Glomerular visceral epithelial cell (primary cell): ENCODE results near the gene GSG1L.

Experiments
- DNase-seq: peaks from one replicate; pipeline ENCODE4 v3.0.0-alpha.2; 2016; ENCODE audit errors: extremely low spot score

Gene GSG1L

DNA sequence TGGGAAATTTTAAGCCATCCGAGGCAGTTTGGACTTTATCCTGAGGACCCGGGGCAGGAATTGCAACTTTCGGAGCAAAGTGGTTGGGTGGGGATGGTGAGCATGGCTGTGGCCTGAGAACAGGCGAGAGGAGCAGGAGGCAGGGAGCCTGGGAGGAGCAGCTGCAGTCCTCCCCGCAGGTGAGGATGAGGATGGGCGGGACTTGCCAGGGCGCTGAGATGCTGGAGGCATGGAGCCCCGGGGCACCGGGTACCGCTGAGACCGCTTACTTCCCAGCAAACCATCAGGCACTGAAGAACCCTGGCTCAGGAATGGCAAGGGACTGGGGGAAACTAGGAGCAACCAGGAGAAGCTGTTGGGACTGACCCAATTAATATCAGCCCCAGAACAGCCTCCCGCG, 210.8 kb downstream of the GSG1L start:
- DNase-seq: no peak

GRCh38 chr16:27852116-27852515, 211.4 kb downstream of the GSG1L start:
- no peak for DNase-seq

DNA sequence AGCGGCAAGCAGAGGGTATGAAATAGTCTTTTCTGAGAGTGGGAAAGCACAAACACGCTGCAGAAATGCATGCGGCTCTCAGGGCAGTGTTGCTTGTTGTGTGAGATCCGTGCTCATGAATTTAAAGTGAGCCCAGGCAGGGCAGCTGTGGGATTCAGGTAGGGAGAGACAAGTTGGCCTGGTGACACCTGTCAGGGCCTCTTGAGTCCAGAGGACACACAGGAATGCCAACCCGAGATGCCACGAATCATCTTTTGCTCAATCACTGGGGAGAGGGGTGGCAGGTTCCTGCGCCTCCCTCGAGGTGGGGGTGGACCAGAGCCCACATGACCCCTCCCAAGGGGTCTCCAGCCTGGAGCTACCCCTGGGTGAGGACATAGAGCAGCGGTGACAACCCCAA, 211.9 kb downstream of the GSG1L start:
- DNase-seq: no peak

DNA sequence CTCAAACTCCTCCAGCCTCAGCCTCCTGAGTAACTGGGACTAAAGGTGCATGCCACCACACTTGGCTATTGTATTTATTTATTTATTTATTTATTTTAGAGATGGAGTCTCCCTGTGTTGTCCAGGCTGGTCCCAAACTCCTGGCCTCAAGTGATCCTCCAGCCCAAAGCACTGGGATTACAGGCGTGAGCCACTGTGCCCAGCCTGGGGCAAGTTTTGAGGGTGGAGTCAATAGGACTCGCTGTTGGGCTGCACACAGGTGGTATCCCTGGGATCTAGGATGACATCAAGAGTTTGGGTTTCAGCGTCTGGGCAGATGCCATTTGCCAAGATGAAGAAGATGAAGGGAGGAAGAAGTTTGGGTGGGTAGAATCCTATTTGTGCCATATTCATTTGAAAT, 213.9 kb downstream of the GSG1L start:
- no peak for DNase-seq

- peak; percentile 69 for DNase-seq
These were observed 216.4 kb downstream of the GSG1L start for GRCh38 chr16:27847030-27847550.

DNA sequence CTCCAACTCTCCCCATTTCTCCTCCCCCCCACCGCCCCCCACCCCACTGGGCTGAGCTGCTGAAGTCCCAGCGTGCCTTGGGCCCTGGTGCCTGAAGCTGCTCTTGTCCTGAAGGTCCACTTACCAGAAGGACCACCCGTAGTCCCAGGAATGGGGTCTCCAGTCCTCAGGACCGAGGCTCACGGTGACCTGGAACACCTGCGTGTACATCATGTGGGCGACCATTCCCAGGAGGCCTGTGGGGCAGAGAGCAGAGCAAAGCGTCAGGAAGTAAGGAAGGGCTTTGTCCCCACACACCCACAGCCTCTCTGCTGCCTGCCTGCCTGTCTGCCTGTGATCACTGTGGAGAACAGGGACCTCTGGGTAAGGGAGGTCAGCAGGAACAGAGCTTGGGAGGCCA, 218.7 kb downstream of the GSG1L start:
- no peak for DNase-seq

GRCh38 chr16:27843800-27844199, 219.7 kb downstream of the GSG1L start:
- no peak for DNase-seq

- DNase-seq: no peak
These were observed 221.6 kb downstream of the GSG1L start for GRCh38 chr16:27841911-27842310.

DNA sequence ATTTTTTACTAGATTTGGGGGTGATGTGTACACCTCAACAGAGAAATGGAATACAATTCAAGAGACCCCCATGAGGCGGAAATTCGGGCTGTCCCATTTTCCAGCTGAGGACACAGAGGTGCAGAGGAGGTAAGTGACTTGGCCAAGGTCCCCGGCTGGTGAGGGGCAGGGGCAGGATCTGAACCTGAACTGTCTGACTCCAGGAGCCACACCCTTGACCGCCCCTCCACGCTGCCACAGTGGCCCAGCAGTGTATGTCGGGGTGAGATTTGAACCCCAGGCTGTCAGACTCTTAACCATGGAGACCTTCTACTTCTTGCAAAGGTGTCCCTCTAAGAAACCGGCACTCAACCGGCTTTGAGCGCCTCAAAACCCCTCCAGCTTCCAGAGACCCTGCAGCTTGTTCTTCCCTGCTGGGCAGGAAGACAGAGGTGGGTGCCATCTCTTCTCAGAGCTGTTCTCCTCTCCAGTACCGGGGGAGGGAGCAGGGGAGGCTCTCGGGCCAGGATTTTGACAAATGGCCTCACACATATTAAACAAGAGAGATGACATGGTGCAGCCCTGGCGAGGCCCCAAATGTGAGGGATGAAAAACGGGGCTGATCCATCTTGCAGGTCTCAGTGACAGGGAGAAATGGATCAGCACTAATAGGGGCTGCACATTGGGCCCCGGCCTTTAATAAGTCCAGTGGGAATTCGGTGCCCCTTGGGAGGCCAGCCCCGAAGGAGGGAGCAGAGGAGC, 222.3 kb downstream of the GSG1L start:
- no peak for DNase-seq

- DNase-seq: no peak
These were observed 223.0 kb downstream of the GSG1L start for GRCh38 chr16:27840311-27841060.

- peak; percentile 19 for DNase-seq
These were observed 224.1 kb downstream of the GSG1L start for GRCh38 chr16:27839419-27839818.

DNA sequence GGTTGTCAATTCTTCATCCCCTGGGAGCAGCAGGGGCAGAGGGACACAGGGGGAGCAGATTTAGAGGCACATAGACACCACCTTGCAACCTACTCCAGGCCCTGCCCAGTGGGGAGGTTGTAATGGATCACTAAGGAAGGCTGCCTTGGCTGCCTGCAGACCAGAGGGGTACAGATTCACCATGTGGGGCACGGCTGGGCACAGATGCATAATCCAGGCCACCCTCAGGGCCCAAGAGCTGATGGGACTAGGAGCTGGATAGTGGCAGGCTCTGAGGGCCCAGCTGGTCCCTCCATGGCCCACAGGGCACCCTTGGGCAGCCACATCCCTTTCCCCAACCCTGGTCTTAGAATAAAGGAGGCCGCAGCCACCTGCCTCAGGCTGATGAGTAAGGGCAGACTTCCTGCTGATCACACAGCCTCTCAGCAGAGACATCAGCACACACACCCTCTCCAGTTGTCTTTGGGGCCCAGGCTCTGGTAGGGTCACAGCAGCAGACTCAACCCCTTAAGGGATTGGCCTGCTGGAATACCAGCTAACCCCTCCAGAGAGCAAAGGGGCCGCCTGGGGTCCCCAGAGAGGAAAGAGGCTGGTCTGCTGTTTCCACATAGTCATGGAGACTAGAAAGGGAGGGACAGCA, 224.9 kb downstream of the GSG1L start:
- DNase-seq: no peak

DNA sequence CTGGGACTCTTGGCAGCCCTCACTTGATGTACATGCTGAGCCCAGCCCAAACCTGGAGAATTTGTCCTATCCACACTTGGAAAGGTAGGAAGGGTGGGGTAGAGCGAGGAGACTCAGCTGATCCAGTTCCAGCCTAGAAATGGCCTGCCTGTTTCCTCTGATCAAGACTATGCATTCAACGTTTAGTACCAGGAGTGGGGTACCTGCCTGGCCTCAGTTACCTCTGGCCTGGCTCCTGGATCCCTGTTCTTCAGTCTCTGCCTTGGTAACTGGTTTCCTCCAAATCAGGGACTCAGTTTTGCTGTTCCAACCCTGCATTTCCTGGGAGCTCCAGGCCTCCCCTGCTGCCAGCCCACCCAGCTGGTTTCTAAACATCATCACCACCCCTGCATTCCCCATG, 233.5 kb downstream of the GSG1L start:
- no peak for DNase-seq

DNA sequence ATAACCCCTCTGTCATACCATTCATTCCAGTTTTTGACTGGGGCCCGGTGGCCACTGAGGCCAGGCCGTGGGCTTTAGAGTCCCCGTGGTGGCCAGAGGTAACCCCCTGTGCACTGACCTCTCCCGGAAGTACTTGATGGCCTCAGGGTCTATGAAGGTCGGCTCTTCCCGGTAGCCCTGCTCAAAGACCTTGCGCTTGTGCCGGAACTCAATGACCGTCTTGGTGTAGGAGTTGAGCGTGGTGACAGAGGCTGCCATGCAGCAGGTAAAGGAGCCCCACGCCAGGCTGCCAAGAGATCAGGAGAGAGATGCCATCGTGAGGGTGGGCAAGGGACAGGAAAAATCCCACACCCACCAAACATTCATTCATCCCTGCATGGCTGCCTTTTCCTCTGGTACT, 234.8 kb downstream of the GSG1L start:
- no peak for DNase-seq

DNA sequence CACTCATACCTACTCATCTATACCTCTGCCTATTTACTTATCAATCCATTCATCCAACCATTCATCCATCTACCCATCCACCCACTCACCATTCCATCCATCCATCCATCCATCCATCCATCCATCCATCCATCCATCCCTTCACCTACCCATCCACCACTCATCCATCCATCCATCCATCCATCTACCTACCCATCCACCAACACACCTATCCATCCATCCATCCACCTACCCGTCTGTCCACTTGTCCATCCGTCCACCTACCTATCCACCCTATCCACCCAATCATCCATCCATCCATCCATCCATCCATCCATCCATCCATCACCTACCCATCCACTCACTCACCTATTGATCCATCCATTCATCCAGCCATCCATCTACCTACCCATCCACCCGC, 235.7 kb downstream of the GSG1L start:
- no peak for DNase-seq

DNA sequence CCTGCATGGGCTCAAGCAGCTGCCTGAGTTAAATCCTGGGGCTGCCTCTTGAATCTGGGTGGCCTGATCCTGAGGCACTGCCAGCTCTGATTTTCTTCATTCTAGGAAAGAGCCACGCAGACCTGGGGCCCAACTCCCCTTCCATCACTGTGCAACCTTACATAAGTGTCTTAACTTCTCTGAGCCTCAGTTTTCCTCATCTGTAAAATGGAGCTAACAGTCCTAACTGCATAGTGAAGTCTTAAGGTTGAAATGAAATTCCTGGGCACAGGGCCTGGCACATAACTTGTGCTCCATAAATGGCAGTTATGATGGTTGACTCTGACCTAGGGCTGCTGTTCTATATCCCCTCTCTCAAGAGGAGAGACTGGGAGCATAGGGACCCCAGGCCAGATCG, 236.6 kb downstream of the GSG1L start:
- no peak for DNase-seq

DNA sequence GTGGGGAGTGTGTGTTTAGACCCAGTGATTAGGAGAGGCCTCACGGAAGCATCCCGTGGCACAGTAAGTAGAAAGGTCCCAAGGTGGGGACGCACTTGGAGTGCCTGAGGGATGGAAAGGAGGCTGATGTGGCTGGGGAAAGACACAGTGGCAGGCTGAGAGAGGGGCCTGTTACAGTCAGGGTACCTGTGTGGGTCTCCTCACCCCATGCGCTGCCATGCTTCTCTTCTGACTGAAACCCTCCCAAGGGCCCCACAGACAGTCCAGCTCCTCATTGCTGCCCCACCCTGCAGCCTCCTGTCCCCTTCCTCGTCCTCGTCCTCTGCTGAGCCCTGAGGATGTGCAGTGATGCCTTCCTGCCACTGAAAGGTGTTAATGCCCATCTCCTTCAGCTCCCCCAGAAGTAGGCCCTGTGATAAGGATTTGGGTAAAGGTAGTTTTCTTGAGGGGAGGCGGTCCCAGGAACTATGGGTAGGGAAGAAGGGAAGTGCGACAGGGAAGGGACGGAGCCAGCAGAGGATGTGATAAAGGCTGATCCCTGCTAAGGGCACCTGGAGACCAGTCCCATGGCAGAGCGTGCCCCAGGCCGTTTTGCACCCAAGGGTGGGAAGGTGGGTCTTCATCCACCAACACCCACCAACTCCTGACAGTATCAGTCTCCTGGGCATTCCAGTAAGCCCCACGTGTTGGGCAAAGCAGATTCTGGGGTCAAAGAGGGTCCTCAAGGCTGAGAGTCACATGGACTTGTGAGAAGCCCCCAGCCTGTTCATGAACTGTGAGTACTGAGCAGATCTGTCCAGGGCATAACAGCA, 237.2 kb downstream of the GSG1L start:
- no peak for DNase-seq

- no peak for DNase-seq
These were observed 238.7 kb downstream of the GSG1L start for GRCh38 chr16:27824786-27825185.

DNA sequence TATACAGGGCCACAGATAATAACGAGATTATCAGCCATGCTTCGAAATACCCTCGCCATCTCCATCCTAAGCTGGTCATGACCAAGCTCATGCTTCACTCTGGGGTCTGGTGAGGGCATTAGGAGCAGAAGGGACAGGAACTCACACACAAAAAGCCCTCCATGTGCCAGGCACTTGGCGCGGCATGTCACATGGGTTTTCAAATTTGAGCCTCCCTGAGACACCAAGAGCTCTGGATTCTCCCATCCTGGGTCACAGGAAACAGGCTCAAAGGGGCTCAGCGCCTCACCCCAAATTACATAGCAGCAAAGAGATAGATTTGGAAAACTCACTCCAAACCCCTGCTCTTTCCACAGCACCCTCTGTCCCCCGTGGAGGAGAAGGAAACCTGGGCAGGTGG, 239.5 kb downstream of the GSG1L start:
- no peak for DNase-seq

DNA sequence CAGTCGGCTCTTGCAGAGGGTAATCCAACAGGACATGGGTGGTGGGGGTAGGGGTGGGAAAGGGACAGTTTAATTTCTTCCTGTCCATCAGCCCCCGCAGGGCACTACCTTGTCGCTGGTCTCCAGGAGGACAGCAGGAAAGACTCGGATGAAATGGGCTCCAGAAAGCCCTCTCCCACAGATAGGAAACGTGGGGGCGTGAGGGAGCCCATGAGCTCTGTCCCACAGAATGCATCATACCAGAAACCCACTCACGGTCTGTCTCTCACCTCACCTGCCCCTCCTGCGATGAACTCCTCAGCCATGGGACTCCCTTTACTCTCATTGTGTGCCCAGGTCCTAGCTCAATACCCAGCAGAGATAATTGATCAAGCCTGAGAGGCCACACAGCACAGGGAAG, 240.1 kb downstream of the GSG1L start:
- no peak for DNase-seq

DNA sequence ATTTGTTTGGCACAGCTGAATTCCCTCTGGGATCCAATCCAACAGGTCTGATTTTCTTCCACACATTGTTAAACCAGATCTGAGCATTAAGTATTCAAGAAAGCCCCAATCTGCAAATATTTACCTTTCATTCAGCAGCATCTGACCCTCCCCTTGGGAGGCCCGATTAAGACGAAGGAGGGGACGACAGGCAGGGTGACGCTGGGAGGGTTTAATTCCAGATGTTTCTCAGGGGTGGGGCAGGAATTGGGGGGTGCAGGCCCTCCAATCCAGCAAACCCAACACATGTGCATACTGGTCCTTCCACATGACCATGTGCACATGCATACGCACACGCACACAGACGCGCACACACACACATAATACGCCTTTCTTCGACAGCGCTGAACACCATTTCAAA, 240.5 kb downstream of the GSG1L start:
- no peak for DNase-seq

DNA sequence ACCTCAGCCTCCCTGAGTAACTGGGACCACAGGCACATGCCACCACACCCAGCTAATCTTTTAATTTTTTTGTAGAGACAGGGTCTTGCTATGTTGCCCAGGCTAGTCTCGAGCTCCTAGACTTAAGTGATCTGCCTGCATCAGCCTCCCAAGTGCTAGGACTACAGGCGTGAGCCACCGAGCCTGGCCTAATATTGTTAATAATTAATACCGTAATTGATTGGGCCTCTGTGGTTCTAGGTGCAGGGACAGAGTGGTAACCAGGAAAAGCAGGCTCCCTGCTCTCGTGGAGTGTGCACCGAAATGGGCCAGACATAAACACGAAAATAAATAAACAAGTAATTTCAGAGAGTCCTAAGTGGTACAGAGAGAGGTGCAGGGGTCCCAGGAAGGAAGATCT, 241.0 kb downstream of the GSG1L start:
- no peak for DNase-seq
